ENCODE results near the gene DLX4.

The DLX4 gene

GRCh38 chr17:49990331-49990730 is 21.3 kb downstream of the DLX4 start:
- no peak for DNase-seq

- DNase-seq: no peak
Observed at GRCh38 chr17:49990921-49991320, 21.9 kb downstream of the DLX4 start.

- no peak for DNase-seq
Observed at GRCh38 chr17:49991409-49991808, 22.4 kb downstream of the DLX4 start.

- DNase-seq: no peak
Observed at GRCh38 chr17:49992191-49992932, 23.4 kb downstream of the DLX4 start.

GRCh38 chr17:49992933-49993422 is 24.0 kb downstream of the DLX4 start:
- no peak for DNase-seq

GRCh38 chr17:49993423-49994060 is 24.6 kb downstream of the DLX4 start:
- no peak for DNase-seq

GRCh38 chr17:49994085-49995054 is 25.4 kb downstream of the DLX4 start:
- DNase-seq: no peak

GRCh38 chr17:49995055-49995738 is 26.2 kb downstream of the DLX4 start, which contains the start of gene DLX3:
Gene DLX3 (minus strand): TSS chr17:49995224. CDS start chr17:49994998, 226 bp downstream.
- DNase-seq: peak; percentile 81

GRCh38 chr17:49996121-49996494 is 27.1 kb downstream of the DLX4 start:
- no peak for DNase-seq

- DNase-seq: peak; percentile 40
Observed at GRCh38 chr17:49996495-49997300, 27.7 kb downstream of the DLX4 start.

- no peak for DNase-seq
Observed at GRCh38 chr17:49997301-49997650, 28.3 kb downstream of the DLX4 start.

- peak; percentile 78 for DNase-seq
Observed at GRCh38 chr17:49997773-49998703, 29.0 kb downstream of the DLX4 start.

GRCh38 chr17:49998836-49999511 is 30.0 kb downstream of the DLX4 start:
- no peak for DNase-seq

- DNase-seq: no peak
Observed at GRCh38 chr17:50003911-50004310, 34.9 kb downstream of the DLX4 start.

GRCh38 chr17:50009282-50009681 is 40.3 kb downstream of the DLX4 start:
- DNase-seq: no peak

- DNase-seq: no peak
Observed at GRCh38 chr17:50013079-50013478, 44.1 kb downstream of the DLX4 start.

- DNase-seq: no peak
Observed at GRCh38 chr17:50014471-50015088, 45.6 kb downstream of the DLX4 start.

- DNase-seq: no peak
Observed at GRCh38 chr17:50015146-50015545, 46.2 kb downstream of the DLX4 start.

GRCh38 chr17:50018909-50019308 is 49.9 kb downstream of the DLX4 start:
- DNase-seq: no peak

Measured in NCI-H1105 (cell line).